ENCODE data around the gene TTBK1. TPM values are rescaled to one million over a fixed set of nuclear protein-coding genes. Genes with fewer than 3 reads are reported as not detected.

The TTBK1 gene
- total and polyA plus RNA-seq, 10 donors = 0.05 to 0.32 (median 0.09) TPM; not detected in 1

- intact Hi-C loops (cut with DNase I; ENCODE audit: low total_unique reads) = no loop called here
- Histone ChIP-seq H3K9me3 (no peaks in the 10 kb centered on the region), H3K36me3 (peaks cover 0 to 12% (median 0%) of the 10 kb centered on the region in 6 donors), H3K4me1 (peaks cover 6 to 49% (median 28%) of the 10 kb centered on the region in 6 donors), H3K27me3 (replicated peaks in 1 of 7) (no peaks in the 10 kb centered on the region), H3K4me3 (peak overlapping the region in 5 of 8 donors; percentile 60 to 77 (median 68)), H3K27ac (peak overlapping the region in 4 of 8 donors; percentile 77 to 85 (median 82))
- 74 to 79% (median 77%) methylated on average over 17 of the region's 17 CpGs for WGBS, 5 donors
- TF ChIP-seq, protein P1, sequence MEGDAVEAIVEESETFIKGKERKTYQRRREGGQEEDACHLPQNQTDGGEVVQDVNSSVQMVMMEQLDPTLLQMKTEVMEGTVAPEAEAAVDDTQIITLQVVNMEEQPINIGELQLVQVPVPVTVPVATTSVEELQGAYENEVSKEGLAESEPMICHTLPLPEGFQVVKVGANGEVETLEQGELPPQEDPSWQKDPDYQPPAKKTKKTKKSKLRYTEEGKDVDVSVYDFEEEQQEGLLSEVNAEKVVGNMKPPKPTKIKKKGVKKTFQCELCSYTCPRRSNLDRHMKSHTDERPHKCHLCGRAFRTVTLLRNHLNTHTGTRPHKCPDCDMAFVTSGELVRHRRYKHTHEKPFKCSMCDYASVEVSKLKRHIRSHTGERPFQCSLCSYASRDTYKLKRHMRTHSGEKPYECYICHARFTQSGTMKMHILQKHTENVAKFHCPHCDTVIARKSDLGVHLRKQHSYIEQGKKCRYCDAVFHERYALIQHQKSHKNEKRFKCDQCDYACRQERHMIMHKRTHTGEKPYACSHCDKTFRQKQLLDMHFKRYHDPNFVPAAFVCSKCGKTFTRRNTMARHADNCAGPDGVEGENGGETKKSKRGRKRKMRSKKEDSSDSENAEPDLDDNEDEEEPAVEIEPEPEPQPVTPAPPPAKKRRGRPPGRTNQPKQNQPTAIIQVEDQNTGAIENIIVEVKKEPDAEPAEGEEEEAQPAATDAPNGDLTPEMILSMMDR (IDR thresholded peaks at IDR 0.05 in 8 of 11, conservative IDR thresholded peaks at IDR 0.05 in 3 of 11) = no peak
- TF ChIP-seq POLR2A (IDR thresholded peaks at IDR 0.05) = no peak
- TF ChIP-seq POLR2AphosphoS5 (IDR thresholded peaks at IDR 0.05) = no peak
- DNase-seq = no peak
These were observed 13.3 kb upstream of the TTBK1 start for GRCh38 chr6:43229803-43230620.

GRCh38 chr6:43231053-43231452 lies 12.2 kb upstream of the TTBK1 start:
- Histone ChIP-seq H3K4me1 (peaks cover 4 to 39% (median 21%) of the 10 kb centered on the region in 6 donors), H3K27ac (no peak overlapping the region), H3K36me3 (peaks cover 0 to 4% (median 0%) of the 10 kb centered on the region in 6 donors), H3K4me3 (no peak overlapping the region), H3K9me3 (no peaks in the 10 kb centered on the region), H3K27me3 (replicated peaks in 1 of 7) (no peaks in the 10 kb centered on the region)
- intact Hi-C loops (cut with DNase I; ENCODE audit: low total_unique reads) = no loop called here
- 89 to 94% (median 93%) methylated on average over 4 of the region's 4 CpGs for WGBS, 5 donors
- no peak for DNase-seq
- no peak for TF ChIP-seq POLR2AphosphoS5 (IDR thresholded peaks at IDR 0.05)
- no peak for TF ChIP-seq POLR2A (IDR thresholded peaks at IDR 0.05)
- TF ChIP-seq, protein P1 (IDR thresholded peaks at IDR 0.05 in 8 of 11, conservative IDR thresholded peaks at IDR 0.05 in 3 of 11) = no peak

- WGBS, 5 donors = 57 to 68% (median 61%) methylated on average over 3 of the region's 3 CpGs
- no peak for DNase-seq
- intact Hi-C loops (cut with DNase I; ENCODE audit: low total_unique reads) = no loop called here
These were observed 11.4 kb upstream of the TTBK1 start for GRCh38 chr6:43231735-43232450.

DNA sequence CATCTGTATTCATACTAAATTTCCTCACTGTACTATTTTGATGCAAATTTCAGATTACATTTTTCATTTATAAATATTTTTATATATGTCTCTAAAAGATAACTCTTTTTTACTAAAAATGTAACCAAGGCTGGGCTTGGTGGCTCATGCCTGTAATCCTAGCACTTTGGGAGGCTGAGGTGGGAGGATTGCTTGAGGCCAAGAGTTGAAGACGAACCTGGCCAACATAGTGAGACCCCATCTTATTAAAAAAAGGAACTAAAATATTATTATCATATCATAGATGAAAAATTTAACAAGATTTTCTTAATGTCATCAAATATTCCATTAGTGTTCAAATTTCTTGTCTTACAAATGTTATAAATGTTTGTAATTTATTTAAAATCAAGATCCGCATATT lies 7.4 kb upstream of the TTBK1 start:
- 72 to 91% (median 88%) methylated on average over 2 of the region's 2 CpGs for WGBS, 5 donors
- TF ChIP-seq POLR2AphosphoS5 (IDR thresholded peaks at IDR 0.05) = no peak
- TF ChIP-seq POLR2A (IDR thresholded peaks at IDR 0.05) = no peak
- TF ChIP-seq, protein P1 (IDR thresholded peaks at IDR 0.05 in 8 of 11, conservative IDR thresholded peaks at IDR 0.05 in 3 of 11) = no peak
- DNase-seq = no peak
- Histone ChIP-seq H3K4me1 (no peaks in the 10 kb centered on the region), H3K27me3 (replicated peaks in 1 of 7) (peaks cover 0 to 10% (median 0%) of the 10 kb centered on the region in 7 donors), H3K36me3 (no peaks in the 10 kb centered on the region), H3K27ac (no peak overlapping the region), H3K9me3 (peaks cover 0 to 12% (median 6%) of the 10 kb centered on the region in 8 donors), H3K4me3 (no peak overlapping the region)
- intact Hi-C loops (cut with DNase I; ENCODE audit: low total_unique reads) = no loop called here

More at GRCh38 chr6:43231735-43232450, 11.4 kb upstream of the TTBK1 start:
- TF ChIP-seq POLR2A (IDR thresholded peaks at IDR 0.05) = no peak
- H3K27me3 ChIP-seq (replicated peaks in 1 of 7) = peaks cover 0 to under 1% (median 0%) of the 10 kb centered on the region in 7 donors
- no peak overlapping the region for H3K4me3 ChIP-seq
- peaks cover 4 to 30% (median 21%) of the 10 kb centered on the region in 6 donors for H3K4me1 ChIP-seq
- H3K27ac ChIP-seq = no peak overlapping the region
- H3K36me3 ChIP-seq = no peaks in the 10 kb centered on the region
- H3K9me3 ChIP-seq = no peaks in the 10 kb centered on the region
